Measurements from ENCODE around the gene ADCY2.

ADCY2 gene

DNA sequence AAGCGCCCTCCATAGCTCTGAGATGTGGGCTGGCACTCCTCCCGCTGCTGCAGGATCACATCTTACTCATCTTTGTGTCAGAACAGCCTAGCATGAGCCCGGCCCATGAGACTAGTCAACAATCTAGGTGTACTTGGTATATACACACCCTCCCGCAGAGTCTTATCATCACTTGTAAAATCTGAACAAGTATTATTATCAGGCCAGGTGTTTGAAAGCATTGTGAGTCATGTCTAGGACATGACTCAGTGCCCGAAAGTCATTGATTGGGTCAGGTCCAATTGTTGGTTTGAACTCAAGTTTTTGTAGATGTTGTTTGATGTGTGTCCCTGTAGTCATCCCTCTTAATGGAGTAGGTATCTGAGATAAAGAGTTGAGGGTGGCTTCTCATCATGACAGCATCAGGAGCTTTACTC is 346.3 kb downstream of the ADCY2 start:
- peak in 2 of 51 donors; percentile 48 to 67 for DNase-seq

DNA sequence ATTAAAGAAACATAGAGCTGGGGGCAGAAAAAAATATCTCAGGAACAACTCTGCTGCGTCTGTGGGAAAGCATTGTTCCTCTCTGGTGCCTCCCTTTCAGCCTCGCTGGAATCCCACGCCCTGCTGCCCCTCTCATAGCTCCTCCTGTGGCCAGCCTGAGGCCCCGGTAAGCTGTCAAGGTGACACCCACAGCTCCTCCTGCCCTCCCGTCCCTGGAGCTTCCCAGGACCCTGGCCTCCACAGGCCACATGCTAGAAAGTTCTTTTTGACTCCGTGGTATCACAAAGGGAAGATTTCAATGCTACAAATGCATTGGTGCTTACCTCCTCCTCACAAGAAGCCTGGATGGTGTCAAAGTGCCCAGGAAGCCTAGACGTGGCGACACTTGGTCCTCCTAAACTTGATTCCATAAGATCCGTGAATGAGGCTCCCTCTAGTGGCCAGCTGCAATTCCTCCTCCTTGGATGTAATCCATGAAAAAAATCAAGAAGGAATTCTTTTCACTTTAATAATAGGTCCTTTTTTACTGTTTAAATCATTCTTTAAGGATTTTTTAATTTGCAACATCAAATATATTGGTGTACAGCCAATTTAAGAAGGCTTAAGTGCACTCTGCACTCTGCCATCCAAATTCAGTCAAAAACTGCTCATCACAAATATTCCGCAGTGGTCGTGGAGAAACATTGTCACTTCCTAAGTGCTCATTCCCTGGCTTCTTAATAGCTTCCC is 350.1 kb downstream of the ADCY2 start:
- peak in 36 of 51 donors; percentile 4 to 75 (median 48) for DNase-seq

DNA sequence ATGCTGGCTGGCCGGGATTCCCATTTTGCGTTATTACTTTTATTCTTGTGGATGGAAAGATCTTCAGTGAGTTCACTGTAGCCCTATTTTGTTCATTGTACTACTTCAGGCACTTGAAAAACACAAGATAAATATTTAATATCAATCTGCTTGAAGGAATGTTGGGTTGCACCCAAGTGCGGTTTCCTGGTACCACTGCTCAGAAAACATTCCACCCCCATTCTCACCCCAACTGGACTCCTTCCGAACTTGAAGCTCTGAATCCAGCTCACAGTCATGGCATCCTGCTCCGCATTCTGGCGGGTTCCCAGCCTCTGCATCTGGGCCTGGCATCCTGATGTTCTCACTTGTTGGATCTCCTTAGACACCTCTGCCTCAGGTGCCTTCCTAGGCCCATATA is 351.8 kb downstream of the ADCY2 start:
- no peak for DNase-seq

DNA sequence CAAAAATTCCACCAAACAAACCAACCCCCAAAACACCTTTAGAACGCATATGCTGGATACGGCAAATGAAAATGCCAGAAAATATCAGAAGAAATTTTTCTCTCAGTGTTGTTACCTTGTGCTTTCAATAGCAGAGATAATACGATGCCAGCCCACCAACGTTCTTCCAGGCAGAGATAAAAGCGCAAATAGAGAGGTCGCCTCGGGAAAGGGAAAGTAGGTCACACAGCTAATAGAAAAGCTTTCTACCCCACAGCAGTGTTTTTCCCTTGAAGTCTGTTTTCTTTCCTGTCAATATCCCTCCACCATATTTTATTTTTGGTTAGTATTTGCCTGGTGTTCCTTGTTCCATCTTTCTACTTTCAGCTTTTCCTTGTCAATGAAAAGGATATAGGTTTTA is 353.7 kb downstream of the ADCY2 start:
- no peak for DNase-seq

DNA sequence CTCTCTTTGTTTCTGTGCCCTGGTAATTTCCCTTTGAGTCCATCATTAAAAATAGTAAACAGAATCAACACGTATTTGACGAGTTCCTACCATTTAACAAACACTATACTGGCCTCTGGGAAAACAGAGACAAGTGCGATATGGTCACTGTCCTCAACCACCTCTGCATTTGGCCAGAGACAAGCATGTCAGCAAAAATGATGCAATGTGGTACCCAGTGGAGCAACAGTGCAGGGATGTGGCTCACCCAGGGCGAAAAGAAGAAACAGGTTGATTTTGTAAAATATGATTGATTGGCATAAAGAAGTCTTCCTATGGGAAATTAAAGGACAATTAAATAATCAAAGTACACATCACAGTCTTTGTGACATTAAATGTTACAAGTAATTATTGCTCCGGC is 355.9 kb downstream of the ADCY2 start:
- DNase-seq, result no peak

DNA sequence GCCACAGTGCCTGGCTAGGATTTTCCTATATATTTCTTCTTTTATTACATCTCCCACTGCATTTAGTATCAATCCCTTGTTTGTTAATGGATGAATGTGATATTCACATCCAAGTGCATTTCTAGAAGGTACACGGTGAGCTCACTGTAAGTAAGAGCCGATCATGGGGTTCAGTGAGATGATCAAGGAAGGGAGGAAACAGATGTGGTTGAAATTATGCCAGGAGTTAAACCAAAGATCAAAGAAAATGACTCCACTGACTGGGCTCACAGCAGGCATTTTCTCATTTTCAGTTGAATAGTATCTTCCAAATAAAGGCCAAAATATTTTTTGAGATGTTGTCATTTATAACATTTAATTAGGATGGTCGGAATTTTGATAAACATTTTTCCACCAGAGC is 357.2 kb downstream of the ADCY2 start:
- no peak for DNase-seq

DNA sequence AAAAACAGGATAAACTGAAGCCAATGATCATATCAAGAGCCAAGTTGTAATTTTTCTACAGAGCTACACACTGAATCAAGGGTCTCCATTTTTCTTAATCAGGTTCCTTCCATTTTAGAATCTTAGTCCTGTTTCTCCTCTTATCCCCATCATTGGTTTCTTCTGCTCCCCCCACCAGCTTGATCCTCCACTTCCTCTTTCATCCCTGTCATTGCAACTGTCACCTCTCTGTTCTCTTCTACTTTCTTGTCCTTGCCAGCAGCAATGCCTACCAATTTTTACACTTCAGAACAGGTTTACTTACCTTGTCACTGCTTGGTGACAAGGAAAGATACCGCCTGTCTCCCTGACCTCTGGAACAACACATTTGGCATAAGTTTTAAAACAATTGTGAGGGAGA is 357.7 kb downstream of the ADCY2 start:
- no peak for DNase-seq

DNA sequence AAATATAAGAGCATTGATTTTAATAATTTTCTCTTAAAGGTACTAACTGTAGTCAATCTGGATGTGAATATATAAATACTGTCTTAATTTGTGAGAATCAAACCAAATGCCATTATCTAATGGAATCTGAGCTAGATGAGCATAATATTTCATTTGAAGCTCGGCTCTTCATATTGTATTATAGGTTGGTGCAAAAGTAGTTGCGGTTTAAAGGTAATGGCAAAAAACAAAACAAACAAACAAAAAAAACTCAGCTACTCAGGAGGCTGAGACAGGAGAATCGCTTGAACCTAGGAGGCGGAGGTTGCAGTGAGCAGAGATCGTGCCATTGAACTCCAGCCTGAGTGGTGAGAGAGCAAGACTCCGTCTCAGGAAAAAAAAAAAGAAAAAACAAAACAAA is 358.6 kb downstream of the ADCY2 start:
- DNase-seq, result no peak

DNA sequence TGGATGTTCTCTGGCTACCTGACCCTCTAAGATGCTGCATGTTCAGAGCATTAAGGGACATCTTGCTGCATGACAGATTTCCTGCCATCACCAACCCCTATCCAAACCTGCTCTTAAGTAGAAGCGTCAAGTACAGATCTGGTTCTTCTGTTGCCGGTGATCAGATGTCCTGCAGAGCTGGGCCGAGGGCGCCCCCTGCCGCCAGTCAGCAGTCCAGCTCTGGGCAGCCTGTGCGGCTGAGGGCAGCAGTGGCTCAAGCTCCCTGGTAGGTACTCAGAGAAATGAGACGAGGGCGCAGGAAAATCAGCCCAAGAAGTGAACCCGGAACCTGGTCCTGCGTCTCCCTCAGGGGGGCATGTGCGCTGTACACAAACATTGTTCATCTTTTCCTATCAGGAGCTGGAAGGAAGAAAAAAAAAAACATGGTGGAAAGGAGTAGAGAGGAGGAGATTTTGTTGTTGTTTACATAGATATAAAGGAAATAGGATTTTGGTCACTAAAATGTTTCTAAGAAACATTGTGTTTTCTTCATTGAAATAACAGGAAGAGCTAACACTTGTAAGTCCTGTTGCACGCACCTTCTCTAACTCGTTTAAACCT is 359.2 kb downstream of the ADCY2 start:
- DNase-seq, result peak in 26 of 51 donors; percentile 7 to 61 (median 34)

DNA sequence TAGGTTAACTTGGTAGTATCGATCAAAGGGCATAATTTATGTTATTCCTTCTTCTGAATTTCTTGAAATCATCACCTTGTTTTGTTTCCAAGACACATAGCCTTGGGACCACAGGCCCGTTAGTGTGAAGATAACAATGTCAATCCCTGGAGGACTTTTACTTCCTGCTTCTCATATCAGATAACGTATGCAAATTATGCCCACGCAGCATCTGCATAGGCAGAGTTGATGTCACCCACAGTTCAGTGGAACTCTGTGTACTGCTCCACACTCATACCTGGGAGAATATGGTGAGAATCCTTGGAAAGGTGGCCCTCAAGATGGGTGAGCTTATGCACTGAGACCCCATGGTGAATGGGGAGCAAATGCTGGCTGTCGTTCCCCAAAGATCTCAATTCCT is 360.0 kb downstream of the ADCY2 start:
- DNase-seq, result no peak

DNA sequence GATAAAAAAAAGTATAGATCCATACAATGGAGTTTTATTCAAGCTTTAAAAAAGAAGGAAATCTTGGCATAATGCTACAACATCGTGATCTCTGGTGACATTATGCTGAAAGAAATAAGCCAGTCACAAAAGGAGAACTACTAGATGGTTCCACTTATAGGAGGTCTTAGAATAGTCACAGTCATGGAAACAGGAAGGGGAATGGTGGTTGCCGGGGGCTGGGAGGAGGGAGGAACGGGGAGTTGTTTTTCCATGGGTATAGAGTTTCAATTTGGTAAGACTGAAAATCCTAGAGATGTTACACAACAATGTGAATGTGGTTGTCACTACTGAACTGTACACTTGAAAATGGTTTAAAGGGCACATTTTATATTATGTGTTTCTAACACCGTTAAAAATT is 360.5 kb downstream of the ADCY2 start:
- DNase-seq, result peak in 1 of 51 donors; percentile 8

DNA sequence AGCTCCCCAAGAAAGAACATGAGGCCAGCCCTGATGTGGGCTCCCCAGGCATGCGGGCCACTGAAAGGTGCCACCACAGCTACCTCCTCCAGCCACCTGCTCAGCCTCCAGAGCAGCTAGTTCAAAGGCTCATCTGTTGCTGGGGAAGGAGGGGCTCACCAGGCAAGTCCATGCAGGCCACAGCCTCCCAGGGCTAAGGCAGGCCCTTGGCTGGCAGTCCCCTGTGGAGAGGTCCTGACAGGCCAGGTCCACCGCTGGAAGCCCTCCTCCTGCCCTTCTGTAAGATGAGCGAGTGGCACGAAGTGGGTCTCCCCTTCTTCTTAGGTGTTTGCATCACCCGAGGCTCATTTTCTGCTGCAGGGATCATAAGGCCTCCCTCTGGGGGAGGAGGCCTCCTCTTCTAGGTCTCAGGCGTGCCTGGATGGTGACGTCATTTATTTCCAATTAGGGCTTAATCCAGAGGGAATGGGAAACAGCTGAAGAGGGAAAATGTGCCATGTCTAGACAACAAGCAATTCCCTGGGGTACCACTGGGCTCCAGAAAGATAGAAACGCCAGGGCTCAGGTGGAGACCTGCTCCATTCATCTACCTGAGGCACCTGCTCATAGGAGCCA is 363.4 kb downstream of the ADCY2 start:
- no peak for DNase-seq

DNA sequence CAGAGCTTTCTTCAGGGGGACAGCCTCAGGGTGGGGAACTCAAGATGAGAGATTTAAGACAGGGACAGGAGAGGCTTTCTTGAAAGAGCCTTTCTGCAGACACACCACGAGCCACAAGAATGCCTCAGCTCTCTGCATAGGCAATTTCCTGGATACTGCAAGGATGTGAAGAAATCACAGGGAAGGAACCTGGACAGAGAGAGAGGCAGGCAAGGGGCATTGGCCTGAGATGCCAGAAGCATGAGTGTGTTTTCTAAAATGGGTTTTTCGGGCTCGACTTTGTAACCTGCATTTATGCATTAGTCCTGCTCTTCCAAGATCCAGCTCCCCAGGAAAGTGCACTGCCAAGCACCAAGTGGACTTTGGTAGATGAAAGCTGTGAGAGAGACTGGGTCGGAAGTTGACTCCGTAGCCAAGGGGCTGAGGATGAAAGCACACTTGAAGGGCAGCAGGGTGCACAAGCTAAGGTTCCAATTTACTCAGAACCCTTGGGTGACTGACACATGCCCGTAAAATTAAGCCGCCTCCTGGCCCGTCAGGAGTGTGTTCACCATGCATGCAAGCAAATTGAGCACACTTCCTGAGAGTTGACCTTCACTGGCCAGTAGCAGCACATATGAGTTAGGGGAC is 364.1 kb downstream of the ADCY2 start:
- peak in 2 of 51 donors; percentile 11 to 23 for DNase-seq

DNA sequence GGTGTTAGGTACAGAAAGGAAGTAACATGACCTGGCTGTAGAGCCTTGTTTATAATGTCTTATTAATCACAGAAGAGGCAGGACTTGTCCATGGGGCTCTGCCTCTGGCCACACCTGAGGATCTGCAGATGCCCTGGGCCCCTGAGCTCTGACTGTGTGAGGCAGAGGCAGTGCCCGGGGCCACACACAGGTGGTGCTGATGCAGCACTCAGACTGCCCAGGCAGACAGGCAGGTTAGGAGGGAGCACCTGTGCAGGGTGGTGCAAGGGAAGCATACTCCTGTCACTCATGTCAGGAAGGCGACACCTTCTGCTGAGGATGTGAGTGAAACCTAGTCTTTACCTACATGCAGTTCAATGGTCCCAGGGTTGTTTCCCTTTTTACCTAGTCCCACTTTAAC is 366.3 kb downstream of the ADCY2 start:
- no peak for DNase-seq

DNA sequence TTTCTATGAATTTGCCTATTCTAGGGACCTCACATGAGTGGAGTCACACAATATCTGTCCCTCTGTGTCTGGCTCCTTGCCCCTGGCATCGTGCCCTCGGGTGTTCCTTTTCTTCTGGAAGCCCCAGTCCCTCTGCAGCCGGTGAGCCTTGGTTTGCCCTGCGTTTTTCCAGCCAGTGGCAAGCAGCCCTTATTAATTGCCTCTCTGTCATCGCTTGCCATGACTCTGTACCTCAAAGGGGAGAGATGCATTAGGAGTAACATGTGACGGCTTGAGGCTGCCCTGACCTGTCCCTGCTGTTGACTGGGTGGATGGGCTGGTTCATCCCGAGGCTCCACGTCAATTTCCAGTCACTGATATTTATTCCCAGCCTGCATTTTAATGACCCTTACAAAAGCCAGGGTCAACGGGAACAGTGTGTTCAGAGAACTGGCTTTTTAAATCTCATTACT is 367.7 kb downstream of the ADCY2 start:
- peak in 40 of 51 donors; percentile 15 to 79 (median 62) for DNase-seq

DNA sequence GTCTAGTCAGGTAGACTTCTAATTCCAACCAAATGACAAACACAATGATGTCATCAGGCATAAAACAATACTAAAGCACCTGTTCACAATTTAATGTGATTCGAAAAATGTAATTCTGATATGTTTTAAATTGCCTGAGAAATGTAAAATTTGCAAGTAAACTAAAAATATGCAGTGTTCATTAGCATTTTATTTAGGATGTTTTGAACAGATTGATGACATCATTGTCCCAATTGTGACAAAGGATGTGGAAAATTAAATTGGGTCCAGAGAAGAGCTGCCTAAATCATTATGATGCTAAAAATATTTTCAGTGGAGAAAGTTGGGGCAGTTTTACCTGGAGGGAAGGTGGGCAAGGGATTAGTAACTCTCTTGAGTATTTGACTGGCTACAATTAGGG is 368.5 kb downstream of the ADCY2 start:
- no peak for DNase-seq

DNA sequence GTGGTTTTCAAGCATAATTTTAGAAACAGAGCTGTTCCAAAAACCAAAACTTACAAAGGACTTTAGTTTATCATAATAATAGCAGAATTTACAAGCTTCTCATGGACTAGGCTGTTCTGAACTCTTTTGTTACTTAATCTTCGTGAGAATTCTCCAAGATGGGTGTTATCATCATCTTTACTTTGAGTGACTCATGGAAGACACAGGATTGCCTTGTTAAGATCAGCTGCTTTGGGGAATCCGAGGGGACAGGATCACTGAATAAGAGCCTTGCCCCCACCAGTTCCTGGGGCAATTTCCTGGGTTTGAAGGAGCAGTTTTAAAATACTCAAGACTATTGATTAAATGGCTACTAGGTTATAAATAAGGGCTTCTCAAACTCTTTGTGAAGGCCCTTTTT is 374.5 kb downstream of the ADCY2 start:
- no peak for DNase-seq

DNA sequence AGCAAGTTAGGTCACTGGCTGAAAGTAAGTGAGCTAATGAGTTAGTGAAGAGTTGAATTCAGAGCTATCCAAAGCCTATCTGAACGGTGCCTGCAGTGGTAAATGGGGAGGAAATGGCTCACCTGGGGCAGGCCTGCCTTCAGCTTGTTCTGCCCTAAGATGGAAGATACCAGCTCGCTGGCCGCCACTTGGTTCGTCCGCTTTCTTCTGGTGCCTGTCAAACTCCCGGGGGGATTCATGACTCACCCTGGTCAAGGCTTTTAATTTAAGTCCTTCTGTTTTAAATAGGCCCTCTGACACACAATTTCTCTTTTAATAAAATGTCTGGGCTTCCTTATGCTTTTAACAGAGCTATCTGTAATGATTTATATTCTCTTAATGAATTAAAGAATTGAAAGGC is 376.2 kb downstream of the ADCY2 start:
- no peak for DNase-seq

DNA sequence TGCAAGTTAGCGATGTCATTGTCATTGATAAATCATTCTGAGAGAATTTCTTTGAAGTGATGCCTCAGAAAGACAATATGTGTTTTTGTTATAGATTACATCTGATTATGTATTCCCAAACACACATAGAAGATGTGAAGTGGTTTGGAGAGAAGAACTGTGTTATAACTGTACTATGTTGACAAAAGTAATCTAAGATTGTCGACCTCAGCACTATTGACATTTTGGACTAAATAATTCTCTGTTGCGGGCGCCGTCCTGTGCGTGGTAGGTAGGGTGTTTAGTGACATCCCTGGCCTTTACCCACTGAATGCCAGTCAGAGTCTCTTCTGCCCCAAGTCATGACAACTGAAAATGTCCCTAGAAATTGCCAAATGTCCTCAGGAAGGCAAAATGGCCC is 377.2 kb downstream of the ADCY2 start:
- no peak for DNase-seq

DNA sequence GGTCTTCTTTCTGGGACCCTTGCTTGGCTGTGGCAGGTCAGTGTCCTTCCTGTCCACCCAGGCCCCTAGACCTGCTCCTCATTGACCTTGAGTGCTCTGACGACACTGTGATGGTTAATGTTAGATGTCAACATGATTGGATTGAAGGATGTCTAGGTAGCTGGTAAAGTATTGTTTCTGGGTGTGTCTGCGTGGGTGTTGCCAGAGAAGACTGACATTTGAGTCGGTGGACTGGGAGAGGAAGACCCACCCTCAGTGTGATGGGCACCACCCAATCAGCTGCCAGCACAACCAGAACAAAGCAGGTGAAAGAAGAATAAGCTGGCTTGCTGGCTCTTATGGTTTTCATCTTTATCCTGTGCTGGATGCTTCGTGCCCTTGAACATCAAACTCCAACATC is 380.5 kb downstream of the ADCY2 start:
- no peak for DNase-seq

DNA sequence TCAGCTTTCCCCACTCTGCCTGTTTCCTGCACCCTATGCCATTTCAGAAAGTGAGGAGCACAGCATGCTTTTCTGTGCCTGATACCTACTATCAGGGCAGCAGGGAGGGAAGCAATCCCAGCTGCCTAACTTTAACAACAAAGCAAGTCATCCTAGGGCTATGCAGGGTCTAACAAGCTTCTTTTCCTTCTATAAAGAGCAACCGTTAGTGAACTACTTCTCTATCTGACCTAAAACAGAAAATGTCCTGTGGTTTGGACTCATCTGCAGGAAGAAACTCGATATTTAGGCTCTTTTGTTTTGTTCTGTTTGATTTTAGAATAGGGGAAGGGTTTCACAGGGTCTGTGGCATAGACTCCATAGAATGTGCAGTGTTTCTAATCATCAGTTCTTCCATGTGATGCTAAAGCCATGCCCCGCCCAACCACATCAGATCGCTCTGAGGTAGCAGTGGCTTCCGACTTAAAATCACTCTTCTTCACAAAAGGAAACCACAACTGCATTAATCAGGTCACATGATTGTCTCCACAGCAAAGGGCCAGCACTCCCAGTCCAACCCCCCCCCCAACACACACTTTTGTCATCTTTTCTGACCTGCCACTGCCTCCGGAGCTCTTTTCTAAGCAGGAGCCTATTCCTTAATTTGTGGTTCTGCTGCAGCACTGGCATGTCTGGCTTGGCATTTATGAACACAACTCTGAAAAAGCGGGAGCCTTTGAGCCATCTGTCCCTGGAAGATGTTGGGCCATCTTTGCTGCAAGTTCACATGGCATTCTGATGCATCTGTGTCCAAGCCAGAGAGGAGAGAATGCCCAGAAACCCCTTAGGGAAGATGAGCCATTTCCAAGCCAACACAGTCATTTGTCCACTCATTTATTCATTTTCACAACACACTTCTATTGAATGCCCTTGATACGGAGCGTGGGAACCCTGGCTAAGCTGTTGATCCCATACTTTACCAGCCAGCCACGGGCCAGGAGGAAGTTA is 383.4 kb downstream of the ADCY2 start:
- DNase-seq, result no peak
